BLaER1 treated with 17β-estradiol and CSF1 and Interleukin-3, amounts not matched to agents 10 nM and 100 nM (cell line): ENCODE data around the gene TBL1X.

Experiments used
- H3K27ac ChIP-seq, 11 experiments: shearing (Covaris generic); formaldehyde crosslinking; 2 replicates each; pipeline ENCODE4 v1.8.1; 2022
- H3K27me3 ChIP-seq, 11 experiments: shearing (Covaris generic); formaldehyde crosslinking; 2 replicates each; pipeline ENCODE4 v1.8.1; 2022
- H3K36me3 ChIP-seq, 11 experiments: shearing (Covaris generic); formaldehyde crosslinking; 2 replicates each; pipeline ENCODE4 v1.8.1; 2022
- H3K4me1 ChIP-seq, 10 experiments: shearing (Covaris generic); formaldehyde crosslinking; 2 replicates each; pipeline ENCODE4 v1.8.1; 2022
- H3K4me2 ChIP-seq, 11 experiments: shearing (Covaris generic); formaldehyde crosslinking; 2 replicates each; pipeline ENCODE4 v1.8.1; 2022
- H3K4me3 ChIP-seq, 10 experiments: shearing (Covaris generic); formaldehyde crosslinking; 2 replicates each; pipeline ENCODE4 v1.8.1; 2022
- H3K9ac ChIP-seq, 11 experiments: shearing (Covaris generic); formaldehyde crosslinking; 2 replicates each; pipeline ENCODE4 v1.8.1; 2022
- H3K9me3 ChIP-seq, 11 experiments: shearing (Covaris generic); formaldehyde crosslinking; replicated peaks in 1 of 11; 2 replicates each; pipeline ENCODE4 v1.8.1; 2022
- H4K20me1 ChIP-seq, 11 experiments: shearing (Covaris generic); formaldehyde crosslinking; 2 replicates each; pipeline ENCODE4 v1.8.1; 2022
- Cebpa-rat ChIP-seq, 11 experiments: shearing (Covaris generic); IDR thresholded peaks; 2 replicates each; pipeline ENCODE4 v1.8.1; 2022

The TBL1X gene

GRCh38 chrX:9730752-9731151 lies 265.9 kb downstream of the TBL1X start:
- no peaks in the 10 kb centered on the region for H3K27me3 ChIP-seq
- no peak for TF ChIP-seq Cebpa-rat (IDR thresholded peaks at IDR 0.05)
- peaks cover 14 to 22% (median 19%) of the 10 kb centered on the region in 10 experiments; a peak in 19 of 20 replicates for H3K4me1 ChIP-seq
- H4K20me1 ChIP-seq: no peaks in the 10 kb centered on the region
- H3K9me3 ChIP-seq: peaks cover 30 to 49% (median 39%) of the 10 kb centered on the region in 11 experiments
- H3K4me2 ChIP-seq: 0 out of 22 replicates have a peak overlapping the region, but pooled peaks of 1 of the 11 experiments have one; percentile 10
- no peaks in the 10 kb centered on the region for H3K36me3 ChIP-seq
- H3K27ac ChIP-seq: no peak overlapping the region
- no peak overlapping the region for H3K4me3 ChIP-seq
- no peak overlapping the region for H3K9ac ChIP-seq

- no peaks in the 10 kb centered on the region for H4K20me1 ChIP-seq
- H3K27ac ChIP-seq: no peak overlapping the region
- H3K27me3 ChIP-seq: peaks cover 0 to 6% (median 0%) of the 10 kb centered on the region in 11 experiments; a peak in 1 of 22 replicates
- H3K9ac ChIP-seq: no peak overlapping the region
- peaks cover 0 to 20% (median 10%) of the 10 kb centered on the region in 10 experiments; a peak in 12 of 20 replicates for H3K4me1 ChIP-seq
- TF ChIP-seq Cebpa-rat (IDR thresholded peaks at IDR 0.05): no peak
- no peaks in the 10 kb centered on the region for H3K36me3 ChIP-seq
- H3K4me2 ChIP-seq: peak overlapping the region in 8 of 11 experiments; percentile 2 to 62 (median 42); a peak in 11 of 22 replicates
- peaks cover 3 to 15% (median 10%) of the 10 kb centered on the region in 11 experiments; a peak in 15 of 22 replicates for H3K9me3 ChIP-seq
- no peak overlapping the region for H3K4me3 ChIP-seq
Measured at GRCh38 chrX:9737363-9737762, 272.5 kb downstream of the TBL1X start.

GRCh38 chrX:9738151-9738550 lies 273.3 kb downstream of the TBL1X start:
- no peak for TF ChIP-seq Cebpa-rat (IDR thresholded peaks at IDR 0.05)
- Histone ChIP-seq H4K20me1 (no peaks in the 10 kb centered on the region), H3K27me3 (peaks cover 0 to 6% (median 0%) of the 10 kb centered on the region in 11 experiments; a peak in 1 of 22 replicates), H3K4me3 (no peak overlapping the region), H3K9ac (no peak overlapping the region), H3K4me1 (peaks cover 0 to 20% (median 10%) of the 10 kb centered on the region in 10 experiments; a peak in 12 of 20 replicates), H3K27ac (no peak overlapping the region), H3K4me2 (peak overlapping the region in 7 of 11 experiments; percentile 2 to 62 (median 47); a peak in 8 of 22 replicates), H3K36me3 (no peaks in the 10 kb centered on the region), H3K9me3 (peaks cover 0 to 13% (median 7%) of the 10 kb centered on the region in 11 experiments; a peak in 14 of 22 replicates)

GRCh38 chrX:9739130-9739529 lies 274.3 kb downstream of the TBL1X start:
- Histone ChIP-seq H4K20me1 (no peaks in the 10 kb centered on the region), H3K27me3 (peaks cover 0 to 6% (median 0%) of the 10 kb centered on the region in 11 experiments; a peak in 1 of 22 replicates), H3K27ac (no peak overlapping the region), H3K9me3 (peaks cover 0 to 11% (median 3%) of the 10 kb centered on the region in 11 experiments; a peak in 6 of 22 replicates), H3K4me3 (no peak overlapping the region), H3K9ac (no peak overlapping the region), H3K36me3 (no peaks in the 10 kb centered on the region), H3K4me2 (peak overlapping the region in 1 of 11 experiments; percentile 25; a peak in 1 of 22 replicates), H3K4me1 (peaks cover 0 to 20% (median 10%) of the 10 kb centered on the region in 10 experiments; a peak in 12 of 20 replicates)
- TF ChIP-seq Cebpa-rat (IDR thresholded peaks at IDR 0.05): no peak

- Histone ChIP-seq H3K27ac (peak overlapping the region in 10 of 11 experiments; percentile 50 to 88 (median 70); a peak in 20 of 22 replicates), H3K9me3 (peaks cover 5 to 23% (median 17%) of the 10 kb centered on the region in 11 experiments; a peak in 18 of 22 replicates), H3K27me3 (peaks cover 0 to 4% (median 0%) of the 10 kb centered on the region in 11 experiments; a peak in 1 of 22 replicates), H3K4me1 (peaks cover 19 to 46% (median 28%) of the 10 kb centered on the region in 10 experiments), H3K9ac (peak overlapping the region in 4 of 11 experiments; percentile 34 to 63 (median 44); a peak in 9 of 22 replicates), H3K4me3 (peak overlapping the region in 7 of 10 experiments; percentile 8 to 38 (median 27); a peak in 8 of 20 replicates), H3K4me2 (peak overlapping the region; percentile 64 to 91 (median 81)), H3K36me3 (no peaks in the 10 kb centered on the region), H4K20me1 (no peaks in the 10 kb centered on the region)
- no peak for TF ChIP-seq Cebpa-rat (IDR thresholded peaks at IDR 0.05)
Measured at GRCh38 chrX:9745417-9746115, 280.7 kb downstream of the TBL1X start.

GRCh38 chrX:9746148-9746888 lies 281.5 kb downstream of the TBL1X start:
- H3K9ac ChIP-seq: peak overlapping the region in 4 of 11 experiments; percentile 34 to 63 (median 44); a peak in 9 of 22 replicates
- no peaks in the 10 kb centered on the region for H3K36me3 ChIP-seq
- peaks cover 19 to 46% (median 28%) of the 10 kb centered on the region in 10 experiments for H3K4me1 ChIP-seq
- H3K4me3 ChIP-seq: peak overlapping the region in 3 of 10 experiments; percentile 15 to 38 (median 24); a peak in 3 of 20 replicates
- TF ChIP-seq Cebpa-rat (IDR thresholded peaks at IDR 0.05): no peak
- peak overlapping the region; percentile 64 to 91 (median 81) for H3K4me2 ChIP-seq
- H3K9me3 ChIP-seq: peaks cover 5 to 23% (median 17%) of the 10 kb centered on the region in 11 experiments; a peak in 18 of 22 replicates
- H3K27ac ChIP-seq: peak overlapping the region; percentile 2 to 88 (median 65); a peak in 18 of 22 replicates
- no peaks in the 10 kb centered on the region for H4K20me1 ChIP-seq
- H3K27me3 ChIP-seq: peaks cover 0 to 4% (median 0%) of the 10 kb centered on the region in 11 experiments; a peak in 1 of 22 replicates

GRCh38 chrX:9747644-9748043 lies 282.8 kb downstream of the TBL1X start:
- H4K20me1 ChIP-seq: no peaks in the 10 kb centered on the region
- H3K4me2 ChIP-seq: peak overlapping the region in 5 of 11 experiments; percentile 79 to 91 (median 86); a peak in 9 of 22 replicates
- 0 out of 22 replicates have a peak overlapping the region, but pooled peaks of 1 of the 11 experiments have one; percentile 88 for H3K27ac ChIP-seq
- no peak for TF ChIP-seq Cebpa-rat (IDR thresholded peaks at IDR 0.05)
- H3K9me3 ChIP-seq: peaks cover 5 to 22% (median 15%) of the 10 kb centered on the region in 11 experiments; a peak in 18 of 22 replicates
- no peak overlapping the region for H3K4me3 ChIP-seq
- H3K4me1 ChIP-seq: peaks cover 19 to 46% (median 28%) of the 10 kb centered on the region in 10 experiments
- H3K27me3 ChIP-seq: peaks cover 0 to 4% (median 0%) of the 10 kb centered on the region in 11 experiments; a peak in 2 of 22 replicates
- no peak overlapping the region for H3K9ac ChIP-seq
- H3K36me3 ChIP-seq: no peaks in the 10 kb centered on the region

- no peak for TF ChIP-seq Cebpa-rat (IDR thresholded peaks at IDR 0.05)
- H3K27me3 ChIP-seq: peaks cover 0 to 4% (median 0%) of the 10 kb centered on the region in 11 experiments; a peak in 2 of 22 replicates
- H3K4me3 ChIP-seq: no peak overlapping the region
- H4K20me1 ChIP-seq: no peaks in the 10 kb centered on the region
- H3K9ac ChIP-seq: no peak overlapping the region
- no peak overlapping the region for H3K27ac ChIP-seq
- H3K4me1 ChIP-seq: peaks cover 19 to 46% (median 28%) of the 10 kb centered on the region in 10 experiments
- H3K36me3 ChIP-seq: no peaks in the 10 kb centered on the region
- H3K4me2 ChIP-seq: no peak overlapping the region
- H3K9me3 ChIP-seq: peaks cover 5 to 18% (median 12%) of the 10 kb centered on the region in 11 experiments; a peak in 18 of 22 replicates
Measured at GRCh38 chrX:9749146-9749692, 284.4 kb downstream of the TBL1X start.
